ENCODE measurements around the gene OR6Y1.
A peak's percentile ranks its signal among the peaks of the same experiment; 100 is the strongest.

OR6Y1 gene

DNA sequence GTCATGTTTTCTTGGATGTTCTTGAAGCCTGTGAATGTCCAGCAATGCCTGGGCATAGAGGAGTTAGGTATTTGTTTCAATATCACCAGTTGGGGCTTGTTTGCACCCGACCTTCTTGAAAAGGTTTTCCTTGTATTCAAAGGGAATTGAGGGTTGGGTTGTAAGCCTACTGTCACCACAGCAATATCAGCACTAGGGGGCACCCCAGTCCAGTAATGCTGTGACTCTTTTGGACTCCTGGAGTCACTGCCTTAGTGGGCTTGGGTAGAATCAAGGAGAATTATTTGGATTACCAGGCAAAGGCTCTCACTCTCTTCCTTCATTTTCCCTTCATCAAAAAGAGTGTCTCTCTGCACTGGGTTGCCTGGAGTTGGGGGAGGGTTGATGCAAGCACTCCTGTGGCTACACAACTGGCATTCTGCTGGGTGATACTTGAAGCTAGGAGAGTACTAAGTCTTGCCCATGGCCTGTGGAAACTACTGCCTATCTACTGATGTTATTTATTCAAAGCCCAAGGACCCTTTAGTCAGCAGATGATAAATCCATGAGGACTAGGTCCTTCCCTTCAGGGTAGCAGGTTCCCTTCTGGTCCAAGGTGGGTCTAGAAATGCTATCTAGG lies 47.7 kb downstream of the OR6Y1 start:
- DNase-seq (ENCODE audit: low read depth in 3 of 3) = peak in 1 of 3 experiments; percentile 1

GRCh38 chr1:158496374-158496773 lies 57.8 kb downstream of the OR6Y1 start:
- DNase-seq (ENCODE audit: low read depth in 3 of 3) = no peak

GRCh38 chr1:158494796-158495195 lies 59.4 kb downstream of the OR6Y1 start:
- DNase-seq (ENCODE audit: low read depth in 3 of 3) = no peak
